Activated CD4-positive, CD25-positive, alpha-beta regulatory T cell treated with anti-CD3 and anti-CD28 coated beads, Interleukin-2, amount 50 U/mL, for 16 hours (primary cell): Measurements from ENCODE around the gene ESR1.

Source experiments
- DNase-seq: peaks from one replicate; pipeline ENCODE4 v3.0.0-alpha.2; 2020; ENCODE audit warnings: low read depth, low spot score

The ESR1 gene

GRCh38 chr6:151807513-151808370, at the start of gene ESR1:
ESR1 (plus strand) TSS chr6:151807682; CDS start chr6:151807913, 231 bp downstream.
- DNase-seq = no peak

DNA sequence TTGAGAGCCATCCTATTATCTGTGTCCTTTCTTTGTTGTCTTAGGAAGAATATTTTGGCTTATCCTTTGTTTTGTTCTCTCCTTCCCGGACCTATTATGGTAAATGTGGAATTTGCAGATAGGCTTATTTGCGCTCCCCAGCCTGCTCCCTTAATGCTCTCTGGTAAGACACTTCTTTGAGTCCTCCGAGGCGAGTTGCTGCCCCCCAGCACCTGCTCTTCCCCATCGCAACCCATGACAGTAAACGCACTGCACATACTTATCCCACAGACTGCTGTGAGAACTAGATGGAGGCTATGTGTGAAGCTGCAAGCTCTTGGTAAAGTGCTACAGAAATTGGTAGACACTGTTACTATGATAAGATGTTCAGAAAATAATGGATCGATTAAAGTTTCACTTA, 47.0 kb upstream of the ESR1 start:
- no peak for DNase-seq

DNA sequence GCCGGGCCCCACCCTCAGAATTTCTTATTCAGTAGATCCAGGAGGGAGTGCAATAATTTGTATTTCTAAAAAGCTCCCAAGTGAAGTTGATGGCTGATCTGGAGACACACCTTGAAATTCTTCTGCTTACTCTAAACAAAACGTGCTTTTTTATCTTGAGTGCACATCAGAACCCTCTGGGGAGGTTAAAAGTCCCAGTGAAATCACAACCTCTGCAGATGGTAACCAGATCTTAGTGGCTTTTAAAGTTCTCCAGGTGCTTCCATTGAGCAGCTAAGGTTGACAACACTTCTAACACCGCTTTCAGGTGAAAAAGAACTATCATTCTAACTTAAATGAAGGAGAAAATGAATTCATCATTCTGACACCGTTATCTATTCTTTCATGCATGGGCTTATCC, 45.6 kb upstream of the ESR1 start:
- DNase-seq = no peak

DNA sequence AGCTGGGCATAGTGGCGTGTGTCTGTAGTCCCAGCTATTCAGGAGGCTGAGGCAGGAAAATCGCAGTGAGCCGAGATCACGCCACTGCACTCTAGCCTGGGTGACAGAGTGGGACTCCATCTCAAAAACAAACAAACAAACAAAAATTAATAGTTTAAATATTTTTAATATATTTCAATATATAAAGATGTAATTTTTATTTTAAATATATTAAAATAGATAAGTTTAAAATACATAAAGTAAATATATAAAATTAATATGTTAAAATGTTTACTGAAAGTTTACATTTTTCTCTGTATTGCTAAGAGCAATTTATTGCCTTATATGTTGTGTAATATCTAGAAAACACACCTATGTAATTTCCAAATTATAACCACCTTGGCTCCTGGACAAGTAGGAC, 44.7 kb upstream of the ESR1 start:
- DNase-seq = no peak

DNA sequence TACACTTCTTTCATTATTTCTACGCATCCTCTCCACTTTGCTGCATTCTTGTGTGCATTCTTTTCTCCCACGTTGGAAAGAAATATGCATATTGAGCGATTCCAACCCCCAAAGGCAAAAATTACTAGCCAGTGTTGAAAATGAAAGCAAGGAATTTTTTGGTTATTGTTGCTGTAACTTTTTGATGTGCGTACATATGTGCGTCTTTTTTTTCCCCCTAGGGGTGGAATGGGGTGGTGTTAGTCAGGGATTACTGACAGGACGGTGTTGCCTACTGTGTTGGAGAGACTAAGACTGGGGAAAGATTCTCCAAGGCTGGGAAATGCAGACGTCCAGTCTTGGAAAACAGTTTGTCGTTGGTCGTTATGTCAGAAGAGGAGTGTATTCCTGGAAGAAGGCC, 44.2 kb upstream of the ESR1 start:
- no peak for DNase-seq

GRCh38 chr6:151763938-151764680, 43.4 kb upstream of the ESR1 start:
- DNase-seq = no peak

- no peak for DNase-seq
Measured at GRCh38 chr6:151765444-151765886, 42.0 kb upstream of the ESR1 start.

DNA sequence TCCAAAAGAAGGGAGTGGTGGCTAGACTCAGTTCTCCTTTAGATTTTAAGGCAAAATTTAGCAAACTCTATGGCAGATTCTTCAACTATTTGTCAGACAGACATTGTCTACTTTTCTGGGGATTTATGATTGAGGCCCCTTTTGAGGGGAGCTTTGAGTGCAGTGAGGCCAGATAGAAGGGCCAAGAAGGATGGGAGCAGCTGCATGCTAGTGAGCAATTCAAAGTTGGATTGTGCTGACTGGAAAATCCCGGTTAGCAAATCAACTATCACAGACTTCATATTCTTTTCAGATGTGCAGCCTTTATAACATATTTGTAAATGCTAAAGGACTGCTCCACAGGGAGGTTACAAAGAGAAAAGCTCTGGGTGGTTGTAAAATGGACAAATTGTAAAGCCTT, 35.0 kb upstream of the ESR1 start:
- no peak for DNase-seq

- no peak for DNase-seq
Measured at GRCh38 chr6:151773382-151773781, 34.1 kb upstream of the ESR1 start.

- no peak for DNase-seq
Measured at GRCh38 chr6:151782560-151782959, 24.9 kb upstream of the ESR1 start.

GRCh38 chr6:151783692-151784091, 23.8 kb upstream of the ESR1 start:
- DNase-seq = no peak

DNA sequence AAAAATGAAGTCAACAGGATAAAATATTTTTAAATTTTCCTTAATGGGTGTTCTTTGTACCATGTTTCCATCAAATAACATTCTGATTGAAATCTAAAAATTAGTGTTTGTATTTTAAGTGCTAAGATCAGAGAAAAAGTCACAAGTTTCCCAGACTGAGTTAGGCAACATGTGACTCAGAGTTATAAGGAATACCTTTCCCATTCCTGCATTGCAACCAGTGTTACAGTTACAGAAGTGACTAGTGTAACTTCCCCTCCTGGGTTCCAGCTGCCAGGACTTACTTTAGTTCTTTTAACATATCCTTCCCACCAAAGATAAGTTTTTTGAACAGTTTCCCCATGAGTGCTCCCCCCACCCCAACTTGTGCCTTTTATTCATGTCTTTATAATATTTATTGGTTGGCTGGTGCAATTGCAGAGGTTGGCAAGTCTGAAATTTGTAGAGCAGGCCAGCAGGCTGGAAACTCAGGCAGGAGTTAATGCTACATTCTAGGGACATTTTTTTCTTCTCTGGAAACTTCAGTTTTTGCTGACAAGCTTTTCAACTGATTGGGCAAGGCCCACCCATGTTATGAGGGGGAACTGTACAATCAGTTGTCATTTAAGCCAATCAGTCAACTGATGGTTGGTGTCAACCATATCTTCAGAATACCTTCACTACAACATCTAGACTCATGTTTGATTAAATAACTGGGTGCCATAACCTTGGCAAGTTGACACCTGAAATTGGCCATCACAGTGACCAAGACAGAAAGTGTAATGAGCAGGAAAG, 22.9 kb upstream of the ESR1 start:
- no peak for DNase-seq

DNA sequence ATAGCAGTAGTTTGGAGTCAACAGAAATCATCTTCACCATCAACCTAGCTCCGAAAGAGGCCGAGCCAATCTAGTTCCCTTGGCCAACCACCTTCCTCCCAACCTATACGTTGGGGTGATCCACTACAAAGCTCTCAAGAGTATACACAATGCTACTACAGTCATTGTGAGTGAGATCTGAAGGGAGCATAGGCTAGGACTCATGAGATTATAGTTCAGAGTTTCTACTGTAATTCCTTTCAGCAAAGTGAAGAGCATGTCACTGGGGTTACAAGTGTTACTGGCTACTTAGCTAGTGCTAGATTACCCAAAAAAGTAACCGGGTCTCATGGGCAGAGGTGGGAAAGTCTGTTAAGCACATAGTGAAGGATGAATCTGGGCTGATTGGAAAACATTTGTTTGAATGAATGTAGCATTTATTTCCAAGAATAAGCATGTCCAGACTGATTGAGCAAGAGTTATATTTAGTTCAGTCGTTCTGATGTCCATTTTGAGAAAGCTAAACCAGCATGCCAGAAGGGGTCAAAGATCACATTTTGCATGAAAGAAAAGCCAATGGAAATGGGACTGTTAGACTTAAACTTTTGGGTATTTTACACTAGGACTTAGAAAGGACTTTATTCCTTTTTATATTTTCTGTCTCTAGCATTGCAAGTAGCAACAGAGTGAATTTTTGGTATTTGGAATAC, 10.5 kb upstream of the ESR1 start:
- DNase-seq = no peak

- no peak for DNase-seq
Measured at GRCh38 chr6:151803743-151804142, 3.7 kb upstream of the ESR1 start.

- no peak for DNase-seq
Measured at GRCh38 chr6:151804585-151805285, 2.7 kb upstream of the ESR1 start.

GRCh38 chr6:151805286-151805840, 2.1 kb upstream of the ESR1 start:
- DNase-seq = no peak

DNA sequence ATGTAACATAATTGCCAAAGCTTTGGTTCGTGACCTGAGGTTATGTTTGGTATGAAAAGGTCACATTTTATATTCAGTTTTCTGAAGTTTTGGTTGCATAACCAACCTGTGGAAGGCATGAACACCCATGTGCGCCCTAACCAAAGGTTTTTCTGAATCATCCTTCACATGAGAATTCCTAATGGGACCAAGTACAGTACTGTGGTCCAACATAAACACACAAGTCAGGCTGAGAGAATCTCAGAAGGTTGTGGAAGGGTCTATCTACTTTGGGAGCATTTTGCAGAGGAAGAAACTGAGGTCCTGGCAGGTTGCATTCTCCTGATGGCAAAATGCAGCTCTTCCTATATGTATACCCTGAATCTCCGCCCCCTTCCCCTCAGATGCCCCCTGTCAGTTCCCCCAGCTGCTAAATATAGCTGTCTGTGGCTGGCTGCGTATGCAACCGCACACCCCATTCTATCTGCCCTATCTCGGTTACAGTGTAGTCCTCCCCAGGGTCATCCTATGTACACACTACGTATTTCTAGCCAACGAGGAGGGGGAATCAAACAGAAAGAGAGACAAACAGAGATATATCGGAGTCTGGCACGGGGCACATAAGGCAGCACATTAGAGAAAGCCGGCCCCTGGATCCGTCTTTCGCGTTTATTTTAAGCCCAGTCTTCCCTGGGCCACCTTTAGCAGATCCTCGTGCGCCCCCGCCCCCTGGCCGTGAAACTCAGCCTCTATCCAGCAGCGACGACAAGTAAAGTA, 547 bp upstream of the ESR1 start:
- no peak for DNase-seq

DNA sequence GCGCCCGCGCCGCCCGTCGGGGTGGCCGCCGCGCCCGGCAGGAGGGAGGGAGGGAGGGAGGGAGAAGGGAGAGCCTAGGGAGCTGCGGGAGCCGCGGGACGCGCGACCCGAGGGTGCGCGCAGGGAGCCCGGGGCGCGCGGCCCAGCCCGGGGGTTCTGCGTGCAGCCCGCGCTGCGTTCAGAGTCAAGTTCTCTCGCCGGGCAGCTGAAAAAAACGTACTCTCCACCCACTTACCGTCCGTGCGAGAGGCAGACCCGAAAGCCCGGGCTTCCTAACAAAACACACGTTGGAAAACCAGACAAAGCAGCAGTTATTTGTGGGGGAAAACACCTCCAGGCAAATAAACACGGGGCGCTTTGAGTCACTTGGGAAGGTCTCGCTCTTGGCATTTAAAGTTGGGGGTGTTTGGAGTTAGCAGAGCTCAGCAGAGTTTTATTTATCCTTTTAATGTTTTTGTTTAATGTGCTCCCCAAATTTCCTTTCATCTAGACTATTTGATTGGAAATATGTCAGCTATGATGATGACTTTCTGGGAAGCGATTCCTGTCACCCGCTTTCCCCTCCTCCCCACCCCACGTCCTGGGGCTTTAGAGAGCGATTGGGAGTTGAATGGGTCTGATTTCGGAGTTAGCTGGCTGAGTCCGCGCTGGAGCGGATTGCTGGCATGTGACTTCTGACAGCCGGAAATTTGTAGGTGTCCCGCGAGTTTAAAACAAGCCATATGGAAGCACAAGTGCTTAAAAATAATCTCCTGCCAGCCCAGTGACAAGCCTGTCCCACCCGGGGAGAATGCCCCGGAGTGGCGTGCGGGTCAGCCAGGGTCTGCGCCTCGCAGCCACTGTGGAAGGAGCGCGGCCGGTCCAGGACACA, 1.1 kb downstream of the ESR1 start:
- no peak for DNase-seq

GRCh38 chr6:151811081-151811480, 3.6 kb downstream of the ESR1 start:
- DNase-seq = no peak
